ENCODE data around the gene SORCS2.

The SORCS2 gene

GRCh38 chr4:7554905-7555304 is 362.6 kb downstream of the SORCS2 start:
- DNase-seq (ENCODE audit: low spot score): no peak
- in situ Hi-C loops (cut with MboI; ENCODE audit: low pct_unique_long_range_greater_than_20kb, low sequenced_read_pairs, unreplicated experiment): no loop called here
- no peak for TF ChIP-seq CTCF (IDR thresholded peaks at IDR 0.05; ENCODE audit: extremely low read depth, insufficient read depth, missing control alignments)

GRCh38 chr4:7556558-7556957 is 364.2 kb downstream of the SORCS2 start:
- TF ChIP-seq CTCF (IDR thresholded peaks at IDR 0.05; ENCODE audit: extremely low read depth, insufficient read depth, missing control alignments): no peak
- in situ Hi-C loops (cut with MboI; ENCODE audit: low pct_unique_long_range_greater_than_20kb, low sequenced_read_pairs, unreplicated experiment): no loop called here
- DNase-seq (ENCODE audit: low spot score): no peak

GRCh38 chr4:7557456-7557855 is 365.1 kb downstream of the SORCS2 start:
- DNase-seq (ENCODE audit: low spot score): no peak
- no peak for TF ChIP-seq CTCF (IDR thresholded peaks at IDR 0.05; ENCODE audit: extremely low read depth, insufficient read depth, missing control alignments)
- in situ Hi-C loops (cut with MboI; ENCODE audit: low pct_unique_long_range_greater_than_20kb, low sequenced_read_pairs, unreplicated experiment): no loop called here

- in situ Hi-C loops (cut with MboI; ENCODE audit: low pct_unique_long_range_greater_than_20kb, low sequenced_read_pairs, unreplicated experiment): no loop called here
- TF ChIP-seq CTCF (IDR thresholded peaks at IDR 0.05; ENCODE audit: extremely low read depth, insufficient read depth, missing control alignments): no peak
- no peak for DNase-seq (ENCODE audit: low spot score)
Measured at GRCh38 chr4:7558436-7558835, 366.1 kb downstream of the SORCS2 start.

- no peak for TF ChIP-seq CTCF (IDR thresholded peaks at IDR 0.05; ENCODE audit: extremely low read depth, insufficient read depth, missing control alignments)
- in situ Hi-C loops (cut with MboI; ENCODE audit: low pct_unique_long_range_greater_than_20kb, low sequenced_read_pairs, unreplicated experiment): no loop called here
- DNase-seq (ENCODE audit: low spot score): no peak
Measured at GRCh38 chr4:7559316-7559715, 367.0 kb downstream of the SORCS2 start.

- no peak for TF ChIP-seq CTCF (IDR thresholded peaks at IDR 0.05; ENCODE audit: extremely low read depth, insufficient read depth, missing control alignments)
- in situ Hi-C loops (cut with MboI; ENCODE audit: low pct_unique_long_range_greater_than_20kb, low sequenced_read_pairs, unreplicated experiment): no loop called here
- DNase-seq (ENCODE audit: low spot score): no peak
Measured at GRCh38 chr4:7559741-7560395, 367.5 kb downstream of the SORCS2 start.
